Measurements from ENCODE around the gene KCNAB3.

The KCNAB3 gene

GRCh38 chr17:7929158-7930023 lies at the start of gene KCNAB3:
TSS of gene KCNAB3 (minus strand) at chr17:7929856. CDS start at chr17:7929435, 421 bp downstream.
- TF ChIP-seq Cebpa-rat (IDR thresholded peaks at IDR 0.05): no peak
- Histone ChIP-seq H3K4me2 (peak within 1 kb of the TSS; percentile 88 to 96 (median 92)), H3K27me3 (no peaks in the 10 kb centered on the region), H3K9me3 (replicated peaks in 1 of 11) (no peaks in the 10 kb centered on the region), H3K4me3 (peak within 1 kb of the TSS; percentile 70 to 96 (median 90)), H4K20me1 (peaks cover 0 to 7% (median 0%) of the 10 kb centered on the region in 11 experiments; a peak in 2 of 22 replicates), H3K4me1 (peaks cover 29 to 50% (median 42%) of the 10 kb centered on the region in 10 experiments), H3K27ac (peak within 1 kb of the TSS in 4 of 11 experiments; percentile 35 to 87 (median 40); a peak in 2 of 22 replicates), H3K36me3 (peaks cover under 1 to 12% (median 4%) of the 10 kb centered on the region in 11 experiments; a peak in 16 of 22 replicates), H3K9ac (peak within 1 kb of the TSS; percentile 83 to 94 (median 90); a peak in 17 of 22 replicates)

- no peaks in the 10 kb centered on the region for H4K20me1 ChIP-seq
- H3K9me3 ChIP-seq (replicated peaks in 1 of 11): peaks cover 25 to 40% (median 33%) of the 10 kb centered on the region in 11 experiments
- no peak overlapping the region for H3K9ac ChIP-seq
Measured at GRCh38 chr17:7977805-7978204, 48.1 kb upstream of the KCNAB3 start.

GRCh38 chr17:7977039-7977438 lies 47.4 kb upstream of the KCNAB3 start:
- Histone ChIP-seq H3K4me1 (peaks cover 0 to 7% (median 0%) of the 10 kb centered on the region in 10 experiments; a peak in 7 of 20 replicates), H3K27ac (no peak overlapping the region), H3K4me3 (no peak overlapping the region), H3K27me3 (no peaks in the 10 kb centered on the region), H3K36me3 (0 out of 22 replicates have a peak, but pooled peaks cover 0 to 5% (median 0%) of the 10 kb centered on the region in 11 experiments), H3K9me3 (replicated peaks in 1 of 11) (peaks cover 25 to 41% (median 33%) of the 10 kb centered on the region in 11 experiments), H3K9ac (no peak overlapping the region), H3K4me2 (no peak overlapping the region), H4K20me1 (no peaks in the 10 kb centered on the region)
- TF ChIP-seq Cebpa-rat (IDR thresholded peaks at IDR 0.05): no peak

More at GRCh38 chr17:7977805-7978204, 48.1 kb upstream of the KCNAB3 start:
- TF ChIP-seq Cebpa-rat (IDR thresholded peaks at IDR 0.05): no peak
- H3K4me2 ChIP-seq: no peak overlapping the region
- 0 out of 22 replicates have a peak, but pooled peaks cover 0 to 5% (median 0%) of the 10 kb centered on the region in 11 experiments for H3K36me3 ChIP-seq
- peaks cover 0 to 15% (median 0%) of the 10 kb centered on the region in 10 experiments; a peak in 7 of 20 replicates for H3K4me1 ChIP-seq
- H3K27ac ChIP-seq: no peak overlapping the region
- H3K27me3 ChIP-seq: no peaks in the 10 kb centered on the region
- no peak overlapping the region for H3K4me3 ChIP-seq

GRCh38 chr17:7974638-7975131 lies 45.0 kb upstream of the KCNAB3 start:
- H3K4me2 ChIP-seq: no peak overlapping the region
- H3K4me1 ChIP-seq: peaks cover 0 to 1% (median 0%) of the 10 kb centered on the region in 10 experiments; a peak in 1 of 20 replicates
- no peak overlapping the region for H3K9ac ChIP-seq
- H3K27me3 ChIP-seq: no peaks in the 10 kb centered on the region
- TF ChIP-seq Cebpa-rat (IDR thresholded peaks at IDR 0.05): no peak
- H3K9me3 ChIP-seq (replicated peaks in 1 of 11): peaks cover 25 to 41% (median 33%) of the 10 kb centered on the region in 11 experiments
- 0 out of 22 replicates have a peak, but pooled peaks cover 0 to 5% (median 0%) of the 10 kb centered on the region in 11 experiments for H3K36me3 ChIP-seq
- no peaks in the 10 kb centered on the region for H4K20me1 ChIP-seq
- H3K4me3 ChIP-seq: no peak overlapping the region
- H3K27ac ChIP-seq: no peak overlapping the region

GRCh38 chr17:7972131-7972785 lies 42.6 kb upstream of the KCNAB3 start:
- H3K36me3 ChIP-seq: 0 out of 22 replicates have a peak, but pooled peaks cover 0 to 5% (median 0%) of the 10 kb centered on the region in 11 experiments
- no peaks in the 10 kb centered on the region for H3K27me3 ChIP-seq
- H3K4me2 ChIP-seq: no peak overlapping the region
- H3K9me3 ChIP-seq (replicated peaks in 1 of 11): peaks cover 25 to 41% (median 33%) of the 10 kb centered on the region in 11 experiments
- H3K4me1 ChIP-seq: peaks cover 0 to 6% (median 0%) of the 10 kb centered on the region in 10 experiments; a peak in 2 of 20 replicates
- 0 out of 22 replicates have a peak overlapping the region, but pooled peaks of 1 of the 11 experiments have one; percentile 11 for H3K27ac ChIP-seq
- no peak overlapping the region for H3K9ac ChIP-seq
- no peak for TF ChIP-seq Cebpa-rat (IDR thresholded peaks at IDR 0.05)
- no peaks in the 10 kb centered on the region for H4K20me1 ChIP-seq
- H3K4me3 ChIP-seq: no peak overlapping the region

GRCh38 chr17:7971651-7972050 lies 42.0 kb upstream of the KCNAB3 start:
- no peaks in the 10 kb centered on the region for H3K27me3 ChIP-seq
- H3K9ac ChIP-seq: no peak overlapping the region
- no peak overlapping the region for H3K4me2 ChIP-seq
- H3K9me3 ChIP-seq (replicated peaks in 1 of 11): peaks cover 25 to 39% (median 33%) of the 10 kb centered on the region in 11 experiments
- TF ChIP-seq Cebpa-rat (IDR thresholded peaks at IDR 0.05): no peak
- peaks cover 0 to 6% (median 0%) of the 10 kb centered on the region in 10 experiments; a peak in 2 of 20 replicates for H3K4me1 ChIP-seq
- H3K27ac ChIP-seq: 0 out of 22 replicates have a peak overlapping the region, but pooled peaks of 1 of the 11 experiments have one; percentile 11
- H4K20me1 ChIP-seq: no peaks in the 10 kb centered on the region
- H3K36me3 ChIP-seq: 0 out of 22 replicates have a peak, but pooled peaks cover 0 to 5% (median 0%) of the 10 kb centered on the region in 11 experiments
- H3K4me3 ChIP-seq: no peak overlapping the region

- H3K9me3 ChIP-seq (replicated peaks in 1 of 11): peaks cover 7 to 17% (median 13%) of the 10 kb centered on the region in 11 experiments
- H4K20me1 ChIP-seq: no peaks in the 10 kb centered on the region
- H3K9ac ChIP-seq: no peak overlapping the region
- H3K27ac ChIP-seq: peak overlapping the region in 7 of 11 experiments; percentile 15 to 49 (median 41); a peak in 8 of 22 replicates
- no peak overlapping the region for H3K4me3 ChIP-seq
- H3K36me3 ChIP-seq: no peaks in the 10 kb centered on the region
- H3K4me2 ChIP-seq: peak overlapping the region in 1 of 11 experiments; percentile 20; a peak in 3 of 22 replicates
- no peaks in the 10 kb centered on the region for H3K27me3 ChIP-seq
- H3K4me1 ChIP-seq: peaks cover 0 to 6% (median 0%) of the 10 kb centered on the region in 10 experiments; a peak in 2 of 20 replicates
- peak in 5 of 11 experiments; percentile 33 to 66 (median 59); a peak in 5 of 22 replicates for TF ChIP-seq Cebpa-rat (IDR thresholded peaks at IDR 0.05)
Measured at GRCh38 chr17:7969433-7969832, 39.8 kb upstream of the KCNAB3 start.

GRCh38 chr17:7967751-7968150 lies 38.1 kb upstream of the KCNAB3 start:
- Histone ChIP-seq H3K4me3 (no peak overlapping the region), H3K9ac (no peak overlapping the region), H4K20me1 (no peaks in the 10 kb centered on the region), H3K4me2 (no peak overlapping the region), H3K36me3 (no peaks in the 10 kb centered on the region), H3K27ac (no peak overlapping the region), H3K9me3 (replicated peaks in 1 of 11) (peaks cover 0 to under 1% (median 0%) of the 10 kb centered on the region in 11 experiments; a peak in 1 of 22 replicates), H3K27me3 (no peaks in the 10 kb centered on the region), H3K4me1 (peaks cover 0 to 6% (median 0%) of the 10 kb centered on the region in 10 experiments; a peak in 2 of 20 replicates)
- no peak for TF ChIP-seq Cebpa-rat (IDR thresholded peaks at IDR 0.05)
